ENCODE results near the gene CTNNA3.

The CTNNA3 gene

GRCh38 chr10:67011480-67011879 lies 684.5 kb downstream of the CTNNA3 start:
- DNase-seq (ENCODE audit: low read depth), result no peak
- H3K4me3 ChIP-seq (ENCODE audit: low read length), result no peak overlapping the region
- TF ChIP-seq CTCF (IDR thresholded peaks at IDR 0.05; ENCODE audit: insufficient read depth, low read depth, low read length, missing control alignments), result no peak

- DNase-seq (ENCODE audit: low read depth), result no peak
- H3K4me3 ChIP-seq (ENCODE audit: low read length), result no peak overlapping the region
- TF ChIP-seq CTCF (IDR thresholded peaks at IDR 0.05; ENCODE audit: insufficient read depth, low read depth, low read length, missing control alignments), result no peak
These were observed 690.0 kb downstream of the CTNNA3 start for GRCh38 chr10:67005981-67006380.

- no peak for TF ChIP-seq CTCF (IDR thresholded peaks at IDR 0.05; ENCODE audit: insufficient read depth, low read depth, low read length, missing control alignments)
- no peak overlapping the region for H3K4me3 ChIP-seq (ENCODE audit: low read length)
- DNase-seq (ENCODE audit: low read depth), result no peak
These were observed 691.3 kb downstream of the CTNNA3 start for GRCh38 chr10:67004690-67005089.

GRCh38 chr10:66999762-67000545 lies 696.0 kb downstream of the CTNNA3 start:
- H3K4me3 ChIP-seq (ENCODE audit: low read length), result no peak overlapping the region
- DNase-seq (ENCODE audit: low read depth), result no peak
- no peak for TF ChIP-seq CTCF (IDR thresholded peaks at IDR 0.05; ENCODE audit: insufficient read depth, low read depth, low read length, missing control alignments)

- no peak overlapping the region for H3K4me3 ChIP-seq (ENCODE audit: low read length)
- no peak for TF ChIP-seq CTCF (IDR thresholded peaks at IDR 0.05; ENCODE audit: insufficient read depth, low read depth, low read length, missing control alignments)
- DNase-seq (ENCODE audit: low read depth), result no peak
These were observed 699.0 kb downstream of the CTNNA3 start for GRCh38 chr10:66996996-66997395.

- no peak overlapping the region for H3K4me3 ChIP-seq (ENCODE audit: low read length)
- no peak for TF ChIP-seq CTCF (IDR thresholded peaks at IDR 0.05; ENCODE audit: insufficient read depth, low read depth, low read length, missing control alignments)
- DNase-seq (ENCODE audit: low read depth), result no peak
These were observed 705.7 kb downstream of the CTNNA3 start for GRCh38 chr10:66990143-66990830.

All from epithelial cell of esophagus (primary cell).